ENCODE measurements around the gene NHEJ1.

NHEJ1 gene

GRCh38 chr2:219186754-219187456 lies 26.3 kb upstream of the NHEJ1 start:
- Histone ChIP-seq H4K20me1 (ENCODE audit: insufficient read depth, low read length) (no peaks in the 10 kb centered on the region), H3K36me3 (ENCODE audit: insufficient read depth, low read length) (peaks cover 26% of the 10 kb centered on the region), H3K9ac (ENCODE audit: low read length) (no peak overlapping the region), H3K79me2 (ENCODE audit: insufficient read depth, low read length) (no peaks in the 10 kb centered on the region), H3K9me2 (ENCODE audit: low read depth, low read length) (no peaks in the 10 kb centered on the region), H3K27ac (ENCODE audit: low read depth, low read length, poor library complexity, severe bottlenecking) (peak overlapping the region; percentile 53), H3K4me2 (ENCODE audit: low read length) (no peak overlapping the region), H3K4me1 (ENCODE audit: insufficient read depth, low read length, severe bottlenecking) (no peaks in the 10 kb centered on the region), H3K4me3 (ENCODE audit: low read depth, low read length, poor library complexity, severe bottlenecking) (no peak overlapping the region), H3K9me3 (ENCODE audit: low read length) (no peaks in the 10 kb centered on the region), H3K27me3 (ENCODE audit: insufficient read depth, low read length) (no peaks in the 10 kb centered on the region), H2AFZ (ENCODE audit: low read length) (no peak overlapping the region), H3F3A (ENCODE audit: insufficient read depth, low read length) (no peaks in the 10 kb centered on the region)
- no peak for TF ChIP-seq CTCF (IDR thresholded peaks at IDR 0.05; ENCODE audit: low read length)
- no peak for TF ChIP-seq EZH2 (IDR thresholded peaks at IDR 0.05; ENCODE audit: borderline replicate concordance, low read length)

DNA sequence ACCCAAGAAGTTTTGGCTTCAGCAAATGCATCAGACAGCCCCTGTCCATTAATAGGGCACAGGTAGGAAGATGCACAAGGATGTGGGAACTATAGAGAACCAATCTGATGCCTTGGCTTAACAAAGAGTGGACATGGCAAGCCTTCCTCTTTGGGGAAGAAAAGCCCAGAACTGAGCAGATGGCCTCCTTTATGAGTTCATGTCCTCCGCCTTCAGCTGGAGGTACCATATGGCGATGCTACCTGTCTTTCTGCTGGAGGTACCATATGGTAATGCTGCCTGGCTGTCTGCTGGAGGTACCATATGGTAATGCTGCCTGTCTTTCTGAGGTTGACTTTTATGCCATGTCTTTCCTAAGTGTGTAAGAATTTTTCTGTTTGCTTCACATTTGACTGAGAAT lies 23.5 kb upstream of the NHEJ1 start:
- Histone ChIP-seq H3K4me3 (ENCODE audit: low read depth, low read length, poor library complexity, severe bottlenecking) (no peak overlapping the region), H3K27me3 (ENCODE audit: insufficient read depth, low read length) (no peaks in the 10 kb centered on the region), H3F3A (ENCODE audit: insufficient read depth, low read length) (no peaks in the 10 kb centered on the region), H3K4me2 (ENCODE audit: low read length) (no peak overlapping the region), H3K9ac (ENCODE audit: low read length) (no peak overlapping the region), H3K4me1 (ENCODE audit: insufficient read depth, low read length, severe bottlenecking) (peaks cover 9% of the 10 kb centered on the region), H3K79me2 (ENCODE audit: insufficient read depth, low read length) (peaks cover 2% of the 10 kb centered on the region; the same call in 1 of the 2 replicates), H3K27ac (ENCODE audit: low read depth, low read length, poor library complexity, severe bottlenecking) (no peak overlapping the region), H3K9me3 (ENCODE audit: low read length) (no peaks in the 10 kb centered on the region), H2AFZ (ENCODE audit: low read length) (no peak overlapping the region), H4K20me1 (ENCODE audit: insufficient read depth, low read length) (no peaks in the 10 kb centered on the region), H3K9me2 (ENCODE audit: low read depth, low read length) (no peaks in the 10 kb centered on the region), H3K36me3 (ENCODE audit: insufficient read depth, low read length) (peaks cover 51% of the 10 kb centered on the region)
- TF ChIP-seq CTCF (IDR thresholded peaks at IDR 0.05; ENCODE audit: low read length), result no peak

- Histone ChIP-seq H3K27me3 (ENCODE audit: insufficient read depth, low read length) (no peaks in the 10 kb centered on the region), H3K36me3 (ENCODE audit: insufficient read depth, low read length) (peaks cover 51% of the 10 kb centered on the region), H3K4me2 (ENCODE audit: low read length) (no peak overlapping the region), H3K79me2 (ENCODE audit: insufficient read depth, low read length) (peaks cover 8% of the 10 kb centered on the region; the same call in 1 of the 2 replicates), H3K4me1 (ENCODE audit: insufficient read depth, low read length, severe bottlenecking) (peaks cover 15% of the 10 kb centered on the region), H3K27ac (ENCODE audit: low read depth, low read length, poor library complexity, severe bottlenecking) (no peak overlapping the region), H3K4me3 (ENCODE audit: low read depth, low read length, poor library complexity, severe bottlenecking) (no peak overlapping the region), H2AFZ (ENCODE audit: low read length) (no peak overlapping the region), H3K9me3 (ENCODE audit: low read length) (no peaks in the 10 kb centered on the region), H3F3A (ENCODE audit: insufficient read depth, low read length) (no peaks in the 10 kb centered on the region), H3K9ac (ENCODE audit: low read length) (no peak overlapping the region), H3K9me2 (ENCODE audit: low read depth, low read length) (no peaks in the 10 kb centered on the region), H4K20me1 (ENCODE audit: insufficient read depth, low read length) (no peaks in the 10 kb centered on the region)
- TF ChIP-seq EZH2 (IDR thresholded peaks at IDR 0.05; ENCODE audit: borderline replicate concordance, low read length) (no peak), CTCF (IDR thresholded peaks at IDR 0.05; ENCODE audit: low read length) (no peak)
Observed at GRCh38 chr2:219183151-219183772, 22.6 kb upstream of the NHEJ1 start.

Data from OCI-LY1 (cell line).